Stomach (tissue), 9 donors: ENCODE measurements around the gene TNK2. TPM values are rescaled to one million over a fixed set of nuclear protein-coding genes. Genes with fewer than 3 reads are reported as not detected.
A peak's percentile ranks its signal among the peaks of the same experiment; 100 is the strongest.
"Not testable (repeated sequence)": the region's sequence is repeated elsewhere in the genome, so short reads cannot be mapped to it uniquely, and the experiment has no call there.

Experiments used
- DNase-seq, 2 donors: peaks; one replicate each; pipeline versions ENCODE4 v3.0.0 to v3.0.0-alpha.2; 2013 to 2019
- H3K27ac ChIP-seq, 5 donors: fragments of 200-600 bp in 4 of 5; sonication (generic) in 4 of 5; one replicate each; pipeline ENCODE4 v1.5.1; 2013 to 2019; ENCODE audit warnings: mild to moderate bottlenecking in 1 of 5, moderate library complexity in 1 of 5
- H3K27me3 ChIP-seq, 3 donors: fragments of 200-600 bp; sonication (generic); one replicate each; pipeline ENCODE4 v1.5.1; 2017 to 2019; ENCODE audit warnings: mixed run types in 1 of 3
- H3K36me3 ChIP-seq, 4 donors: fragments of 200-600 bp; sonication (generic); 1 replicate in 3 of 4; 2 replicates in 1 of 4; pipeline ENCODE4 v1.5.1; 2016 to 2019
- H3K4me1 ChIP-seq, 4 donors: fragments of 200-600 bp; sonication (generic); one replicate each; pipeline ENCODE4 v1.5.1; 2016 to 2019
- H3K4me3 ChIP-seq, 4 donors: fragments of 200-600 bp; sonication (generic) in 3 of 4; one replicate each; pipeline ENCODE4 v1.5.1; 2016 to 2019; ENCODE audit warnings: mild to moderate bottlenecking in 1 of 4
- H3K9me3 ChIP-seq, 4 donors: fragments of 200-600 bp; sonication (generic); one replicate each; pipeline ENCODE4 v1.5.1; 2016 to 2019
- CTCF ChIP-seq, 7 experiments: fragments of 450-650 bp in 4 of 7; fragments of 200-600 bp in 3 of 7; sonication (generic) in 3 of 7; IDR thresholded peaks; one replicate each; pipeline ENCODE4 v1.5.1; 2016 to 2019; ENCODE audit warnings: antibody characterized with exemption in 7 of 7, control low read depth in 2 of 7, mild to moderate bottlenecking in 1 of 7
- EP300 ChIP-seq: sonication (generic); formaldehyde crosslinking; IDR thresholded peaks from one replicate; pipeline ENCODE4 v1.6.1; 2017; ENCODE audit warnings: antibody characterized with exemption
- POLR2A ChIP-seq, 4 donors: fragments of 450-650 bp; IDR thresholded peaks; one replicate each; pipeline ENCODE4 v1.6.1; 2016; ENCODE audit warnings: antibody characterized with exemption in 4 of 4, control low read depth in 2 of 4, mild to moderate bottlenecking in 1 of 4, moderate library complexity in 1 of 4
- POLR2AphosphoS5 ChIP-seq, 3 donors: sonication (generic); formaldehyde crosslinking; IDR thresholded peaks; one replicate each; pipeline ENCODE4 v1.6.1; 2016; ENCODE audit warnings: antibody characterized with exemption in 3 of 3
- WGBS, 5 donors: extraction: QIAGEN DNeasy Blood & Tissue Kit in 3 of 5; methylation state at CpG; one replicate each; pipeline versions ENCODE4 v1.1.5 to v1.1.7; 2013 to 2018; 5-methylcytosine and 5-hydroxymethylcytosine counted together
- intact Hi-C: fragments of 100-400 bp; cut with DNase I; formaldehyde crosslinking; loops from one replicate; pipeline ENCODE4 v1.15.1; 2023; ENCODE audit warnings: low total_unique reads
- polyA plus RNA-seq, 3 donors: library from polyadenylated mRNA; stranded (reverse); fragments of 200-250 nt; gene quantifications; one replicate each; pipeline ENCODE4 v1.2.3, GENCODE V29; 2013
- total RNA-seq, 5 donors: library from RNA; depleted of rRNA; stranded (reverse); fragments of >200 nt; gene quantifications; one replicate each; pipeline versions ENCODE4 v1.1.0 to v1.2.3, GENCODE V29; 2014 to 2016
- donor health status: healthy with polysubstance abuse.
- donor health status: Bipolar disorder and iron deficiency.
- donor health status: healthy.

The TNK2 gene
- total and polyA plus RNA-seq, 8 donors: 6.1 to 431 (median 38.6) TPM

- Histone ChIP-seq H3K4me3 (no peak overlapping the region), H3K4me1 (peaks cover 12 to 40% (median 13%) of the 10 kb centered on the region in 4 donors), H3K36me3 (peaks cover 17 to 91% (median 83%) of the 10 kb centered on the region in 4 donors), H3K27ac (no peak overlapping the region), H3K9me3 (no peaks in the 10 kb centered on the region), H3K27me3 (no peaks in the 10 kb centered on the region)
- TF ChIP-seq CTCF (IDR thresholded peaks at IDR 0.05): no peak
- intact Hi-C loops: no loop called here
- DNase-seq: no peak
- 91 to 95% (median 94%) methylated on average over 10 to 16 of the region's 16 CpGs for WGBS, 5 donors
Measured at GRCh38 chr3:195872800-195873199, 35.6 kb downstream of the TNK2 start.

- peaks cover 5 to 33% (median 7%) of the 10 kb centered on the region in 4 donors for H3K4me1 ChIP-seq
- no peaks in the 10 kb centered on the region for H3K9me3 ChIP-seq
- no peak overlapping the region for H3K27ac ChIP-seq
- DNase-seq: no peak
- peaks cover 22 to 91% (median 83%) of the 10 kb centered on the region in 4 donors for H3K36me3 ChIP-seq
- no peak overlapping the region for H3K4me3 ChIP-seq
- intact Hi-C loops: no loop called here
- TF ChIP-seq POLR2AphosphoS5 (IDR thresholded peaks at IDR 0.05) (no peak), POLR2A (IDR thresholded peaks at IDR 0.05) (no peak), EP300 (no peak), CTCF (IDR thresholded peaks at IDR 0.05) (no peak)
- no peaks in the 10 kb centered on the region for H3K27me3 ChIP-seq
- 94 to 97% (median 95%) methylated on average over 14 to 28 of the region's 28 CpGs for WGBS, 5 donors
Measured at GRCh38 chr3:195872097-195872496, 36.3 kb downstream of the TNK2 start.

- H3K4me3 ChIP-seq, H3K27me3 ChIP-seq, H3K27ac ChIP-seq, H3K9me3 ChIP-seq, intact Hi-C loops, DNase-seq: not testable (repeated sequence)
- Histone ChIP-seq H3K36me3 (peaks cover 26 to 92% (median 83%) of the 10 kb centered on the region in 4 donors), H3K4me1 (peaks cover under 1 to 29% (median 4%) of the 10 kb centered on the region in 4 donors)
- 91 to 100% (median 96%) methylated on average over 3 of the region's 3 CpGs for WGBS, 5 donors
Measured at GRCh38 chr3:195871686-195872085, 36.7 kb downstream of the TNK2 start.

- WGBS, 5 donors: 92 to 97% (median 94%) methylated on average over 12 of the region's 12 CpGs; no CpG with 5 or more reads in 1 of the 5 donors
- intact Hi-C loops: no loop called here
- no peak overlapping the region for H3K4me3 ChIP-seq
- H3K27ac ChIP-seq: no peak overlapping the region
- DNase-seq: no peak
- H3K9me3 ChIP-seq: no peaks in the 10 kb centered on the region
- peaks cover 30 to 92% (median 86%) of the 10 kb centered on the region in 4 donors for H3K36me3 ChIP-seq
- H3K27me3 ChIP-seq: no peaks in the 10 kb centered on the region
- no peak for TF ChIP-seq POLR2AphosphoS5 (IDR thresholded peaks at IDR 0.05)
- TF ChIP-seq POLR2A (IDR thresholded peaks at IDR 0.05): no peak
- no peak for TF ChIP-seq EP300
- peaks cover 0 to 22% (median 0%) of the 10 kb centered on the region in 4 donors for H3K4me1 ChIP-seq
Measured at GRCh38 chr3:195870937-195871336, 37.4 kb downstream of the TNK2 start.

DNA sequence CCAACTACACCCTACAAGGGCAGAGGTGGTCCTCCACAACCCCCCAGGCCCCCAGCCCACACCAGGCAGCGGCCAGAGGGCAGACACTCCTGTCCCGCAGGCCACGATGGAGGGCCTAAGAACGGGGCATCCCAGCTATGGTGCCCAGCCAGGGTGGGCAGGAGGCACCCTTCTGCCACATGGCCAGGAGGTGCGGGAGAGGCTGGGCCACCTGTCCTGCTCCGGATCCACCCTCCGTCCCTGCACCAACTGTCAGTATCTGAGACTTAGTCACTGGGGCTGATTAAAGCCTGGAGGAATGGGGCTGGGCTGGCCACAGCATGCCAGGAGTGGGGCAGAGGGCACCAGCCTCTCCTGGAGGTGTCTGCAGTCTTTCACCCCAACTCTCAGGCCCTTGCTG lies 37.9 kb downstream of the TNK2 start:
- H3K36me3 ChIP-seq: peaks cover 30 to 92% (median 88%) of the 10 kb centered on the region in 4 donors
- DNase-seq: peak; percentile 49 to 64
- intact Hi-C loops: no loop called here

More for the DNA sequence above, 37.9 kb downstream of the TNK2 start:
- WGBS, 5 donors: 68 to 100% (median 72%) methylated on average over 4 to 7 of the region's 7 CpGs
- Histone ChIP-seq H3K4me3 (no peak overlapping the region), H3K4me1 (peaks cover 0 to 18% (median 0%) of the 10 kb centered on the region in 4 donors), H3K27me3 (no peaks in the 10 kb centered on the region), H3K9me3 (no peaks in the 10 kb centered on the region), H3K27ac (no peak overlapping the region)
- TF ChIP-seq POLR2AphosphoS5 (IDR thresholded peaks at IDR 0.05) (peak in 1 of 3 donors; percentile 21), CTCF (IDR thresholded peaks at IDR 0.05) (no peak), POLR2A (IDR thresholded peaks at IDR 0.05) (no peak), EP300 (no peak)
